GM12873 (cell line): ENCODE results near the gene SLC35A3.

Source experiments
- CTCF ChIP-seq: IDR thresholded peaks from 2 replicates; pipeline ENCODE4 v1.5.1; 2012; ENCODE audit warnings: low read depth, mild to moderate bottlenecking, moderate library complexity, low read length, control low read depth; ENCODE audit not compliant: insufficient read depth; ENCODE audit errors: missing control alignments

SLC35A3 gene

DNA sequence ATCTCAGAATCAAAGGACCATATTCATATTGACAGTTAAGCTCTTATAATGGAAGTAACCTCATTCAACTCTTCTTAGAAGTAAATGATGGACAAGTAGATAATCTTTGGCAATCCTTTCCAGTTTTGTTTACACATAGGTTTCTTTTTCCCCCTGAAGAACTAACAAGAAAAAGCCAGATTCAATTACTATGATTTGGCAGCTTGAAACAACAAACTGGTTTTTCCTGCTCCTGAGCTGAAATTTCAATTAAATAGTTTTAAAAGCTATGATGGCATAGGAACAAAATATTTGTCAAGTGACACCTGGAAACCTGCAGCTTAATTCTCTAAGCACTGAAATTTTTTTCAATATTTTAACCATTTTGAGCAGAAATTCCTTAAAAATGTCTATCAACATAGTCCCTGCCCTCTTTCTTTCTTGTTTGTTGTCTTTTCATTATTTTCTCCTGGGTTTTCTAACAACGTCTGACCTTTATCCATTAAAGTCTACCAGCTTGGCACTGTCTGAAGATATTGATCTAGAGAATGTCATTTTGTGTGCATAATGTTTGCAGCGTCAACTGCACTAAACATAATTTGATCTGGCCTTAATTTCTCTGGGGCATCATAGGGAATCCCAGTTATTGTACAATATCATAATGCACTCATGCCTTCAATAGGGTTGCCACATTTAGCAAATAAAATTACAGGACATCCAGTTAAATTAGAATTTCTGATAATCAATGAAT lies 4.0 kb upstream of the SLC35A3 start:
- TF ChIP-seq CTCF = no peak

DNA sequence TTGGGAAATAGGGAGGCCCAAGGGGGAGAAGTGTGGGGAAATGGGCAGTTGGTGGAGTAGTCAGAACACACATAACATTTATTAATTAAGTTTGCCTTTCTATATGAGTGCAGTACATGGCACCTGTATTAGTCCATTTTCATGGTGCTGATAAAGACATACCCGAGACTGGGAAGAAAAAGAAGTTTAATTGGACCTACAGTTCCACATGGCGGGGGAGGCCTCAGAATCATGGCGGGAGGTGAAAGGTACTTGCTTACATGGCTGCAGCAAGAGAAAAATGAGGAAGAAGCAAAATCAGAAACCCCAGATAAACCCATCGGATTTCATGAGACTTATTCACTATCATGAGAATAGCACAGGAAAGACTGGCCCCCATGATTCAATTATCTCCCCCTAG lies 1.6 kb upstream of the SLC35A3 start:
- TF ChIP-seq CTCF = no peak

GRCh38 chr1:99969260-99969728 lies 502 bp upstream of the SLC35A3 start:
- no peak for TF ChIP-seq CTCF

GRCh38 chr1:99970713-99971255 lies 988 bp downstream of the SLC35A3 start:
- no peak for TF ChIP-seq CTCF

GRCh38 chr1:99975529-99975928 lies 5.7 kb downstream of the SLC35A3 start:
- TF ChIP-seq CTCF = no peak

- TF ChIP-seq CTCF = no peak
Measured at GRCh38 chr1:99978218-99978617, 8.4 kb downstream of the SLC35A3 start.

- no peak for TF ChIP-seq CTCF
Measured at GRCh38 chr1:99979091-99979490, 9.3 kb downstream of the SLC35A3 start.
